Panc1 (cell line): Measurements from ENCODE around the gene DBX1. TPM values are rescaled to one million over a fixed set of nuclear protein-coding genes. Genes with fewer than 3 reads are reported as not detected.

Experiments used
- ATAC-seq: fragments of 200-7000 bp; cut with Tn5 transposase; 2 replicates; pipeline ENCODE4 v1.9.1; 2020; ENCODE audit warnings: mild to moderate bottlenecking, moderate library complexity
- Bru-seq: library from RNA; stranded (reverse); fragments of 400-500 nt; gene quantifications from one replicate; lab custom pipeline; 2021; lab: Mats Ljungman, UMichigan
- BruChase-seq, 2 experiments: library from RNA; stranded (reverse); fragments of 400-500 nt; gene quantifications; one replicate each; lab custom pipeline; 2021; lab: Mats Ljungman, UMichigan
- BruUV-seq: library from RNA; stranded (reverse); fragments of 400-500 nt; replicated peaks from 2 replicates; lab custom pipeline; 2021; lab: Mats Ljungman, UMichigan
- CTCF ChIA-PET: fragments of 300-600 bp; sonication (Branson Sonifier 250); formaldehyde crosslinking; loops from one replicate; lab custom pipeline; 2022; ENCODE audit warnings: antibody characterized with exemption; lab: Charles Lee
- POLR2A ChIA-PET: fragments of 300-600 bp; sonication (Branson Sonifier 250); formaldehyde crosslinking; loops from one replicate; lab custom pipeline; 2022; ENCODE audit warnings: antibody characterized with exemption; lab: Charles Lee
- DNase-seq: peaks from one replicate; pipeline ENCODE4 v3.0.0-alpha.2; 2010; ENCODE audit warnings: low read depth, low spot score
- H3K27ac ChIP-seq: 2 replicates; pipeline ENCODE4 v1.5.1; 2011; ENCODE audit warnings: mild to moderate bottlenecking, low read length, inconsistent platforms
- H3K27me3 ChIP-seq: fragments of 200-500 bp; sonication (Bioruptor generic); 2 replicates; pipeline ENCODE4 v1.6.0; 2014; ENCODE audit warnings: low read length, inconsistent platforms; ENCODE audit not compliant: control insufficient read depth, insufficient read depth
- H3K36me3 ChIP-seq: fragments of 200-500 bp; sonication (Bioruptor generic); 2 replicates; pipeline ENCODE4 v1.5.1; 2014; ENCODE audit warnings: inconsistent platforms, mild to moderate bottlenecking, low read length, moderate library complexity; ENCODE audit not compliant: control insufficient read depth, insufficient read depth
- H3K4me1 ChIP-seq: 2 replicates; pipeline ENCODE4 v1.5.1; 2011; ENCODE audit warnings: inconsistent platforms, mild to moderate bottlenecking, low read length, moderate library complexity; ENCODE audit not compliant: control insufficient read depth, insufficient read depth
- H3K4me3 ChIP-seq, 2 experiments: 2 replicates each; pipeline ENCODE4 v1.5.1; 2011 to 2012; ENCODE audit warnings: low read depth in 2 of 2, low read length in 2 of 2, mild to moderate bottlenecking in 2 of 2, inconsistent platforms in 1 of 2, moderate library complexity in 1 of 2
- H3K9me3 ChIP-seq: fragments of 200-500 bp; sonication (Bioruptor generic); 2 replicates; pipeline ENCODE4 v1.5.1; 2014; ENCODE audit warnings: low read depth, mild to moderate bottlenecking, inconsistent platforms, low read length, moderate library complexity; ENCODE audit not compliant: control insufficient read depth, insufficient read depth
- POLR2AphosphoS5 ChIP-seq: IDR thresholded peaks from 2 replicates; pipeline ENCODE4 v1.6.1; 2012; ENCODE audit warnings: mild to moderate bottlenecking, low read depth, low read length, moderate library complexity
- SIN3A ChIP-seq: IDR thresholded peaks from 2 replicates; pipeline ENCODE4 v1.6.1; 2012; ENCODE audit warnings: low read depth, mild to moderate bottlenecking, low read length, moderate library complexity, borderline replicate concordance; ENCODE audit not compliant: insufficient read depth
- TCF7L2 ChIP-seq: IDR thresholded peaks from 2 replicates; pipeline ENCODE4 v1.6.1; 2011; ENCODE audit warnings: mild to moderate bottlenecking, low read depth, low read length, inconsistent platforms
- in situ Hi-C: cut with HindIII; loops from 2 replicates; pipeline ENCODE4 v1.10.0; 2016; ENCODE audit warnings: low sequenced_read_pairs, low pct_unique_long_range_greater_than_20kb
- intact Hi-C: fragments of 100-400 bp; cut with micrococcal nuclease; formaldehyde crosslinking; loops from one replicate; pipeline ENCODE4 v1.10.0; 2022; ENCODE audit not compliant: unreplicated experiment
- long read RNA-seq: library from polyadenylated mRNA; unstranded; transcript quantifications from one replicate; pipeline ENCODE4 v2.0.0, GENCODE V29; 2021; ENCODE audit not compliant: unreplicated experiment
- polyA plus RNA-seq: library from polyadenylated mRNA; unstranded; fragments of >200 nt; gene quantifications from one replicate; pipeline ENCODE4 v1.2.1, GENCODE V29; 2012; ENCODE audit warnings: missing spikeins; ENCODE audit not compliant: insufficient read length
- total RNA-seq: library from RNA; stranded (reverse); gene quantifications from one replicate; pipeline ENCODE4 v1.2.1, GENCODE V29; 2021; ENCODE audit not compliant: unreplicated experiment
- TF ChIP-seq, protein P1 (sequence below), 2 experiments: IDR thresholded peaks; 2 replicates each; pipeline ENCODE4 v1.6.1; 2011 to 2012; ENCODE audit warnings: low read depth in 2 of 2, control low read depth in 1 of 2, low read length in 1 of 2, mild to moderate bottlenecking in 1 of 2, moderate library complexity in 1 of 2; ENCODE audit not compliant: insufficient read depth in 1 of 2
- TF ChIP-seq, protein P2 (sequence below): fragments of 450-650 bp; IDR thresholded peaks from 2 replicates; pipeline ENCODE4 v1.5.1; 2017; ENCODE audit warnings: mild to moderate bottlenecking

Gene DBX1, protein sequence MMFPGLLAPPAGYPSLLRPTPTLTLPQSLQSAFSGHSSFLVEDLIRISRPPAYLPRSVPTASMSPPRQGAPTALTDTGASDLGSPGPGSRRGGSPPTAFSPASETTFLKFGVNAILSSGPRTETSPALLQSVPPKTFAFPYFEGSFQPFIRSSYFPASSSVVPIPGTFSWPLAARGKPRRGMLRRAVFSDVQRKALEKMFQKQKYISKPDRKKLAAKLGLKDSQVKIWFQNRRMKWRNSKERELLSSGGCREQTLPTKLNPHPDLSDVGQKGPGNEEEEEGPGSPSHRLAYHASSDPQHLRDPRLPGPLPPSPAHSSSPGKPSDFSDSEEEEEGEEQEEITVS
- total RNA-seq: not detected
- polyA plus RNA-seq: not detected
- Bru-seq, nascent RNA: not detected
- BruChase-seq, experiment 1, labeled RNA remaining after a 2-hour chase: not detected
- BruChase-seq, experiment 2, labeled RNA remaining after a 6-hour chase: not detected
- long read RNA-seq: 0 reads

DNA sequence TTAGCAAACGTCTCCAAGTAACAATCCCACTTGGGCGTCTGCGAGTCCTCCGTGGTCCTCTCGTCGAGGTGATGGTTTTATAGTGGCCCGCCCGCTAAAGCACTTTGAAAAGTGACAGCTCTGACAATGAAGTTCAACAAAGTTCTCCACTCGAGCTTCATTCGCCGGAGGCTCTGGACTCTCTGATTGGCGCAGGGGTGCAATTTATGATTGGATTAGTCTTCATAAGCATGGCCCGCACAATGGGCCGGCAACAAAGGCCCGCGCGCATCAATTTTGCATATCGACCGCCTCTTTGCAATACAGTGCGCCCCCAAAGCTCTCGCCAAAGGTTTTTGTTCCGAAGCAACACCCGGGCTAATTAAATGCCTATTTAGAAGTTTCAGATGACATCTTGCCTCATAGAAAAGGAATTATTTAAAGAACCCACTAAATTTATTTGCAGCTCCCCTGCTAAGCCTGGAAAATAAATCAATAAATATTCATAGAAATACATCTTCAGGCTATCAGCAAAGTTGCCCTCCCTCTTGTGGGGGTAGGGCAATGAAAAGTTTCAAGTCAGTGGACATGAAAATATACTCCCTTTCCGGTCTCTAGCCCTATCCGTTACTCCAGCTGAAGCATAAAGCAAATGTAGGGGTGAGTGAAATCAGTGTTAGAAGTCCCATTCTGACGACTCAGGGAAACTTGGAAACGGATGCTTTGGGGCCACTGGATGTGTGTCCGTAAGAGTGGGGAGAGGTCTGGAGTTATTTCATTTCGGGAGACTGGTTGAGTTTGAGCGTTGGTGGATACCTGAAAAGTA, at the start of gene DBX1:
TSS of gene DBX1 (minus strand) at position 51 of the 805 bp plus-strand sequence. CDS start 151 bp downstream, outside the sequence.
- ATAC-seq (no peak), DNase-seq (no peak)
- TF ChIP-seq POLR2AphosphoS5 (no peak), TCF7L2 (no peak), SIN3A (no peak)
- TF ChIP-seq, protein P1, sequence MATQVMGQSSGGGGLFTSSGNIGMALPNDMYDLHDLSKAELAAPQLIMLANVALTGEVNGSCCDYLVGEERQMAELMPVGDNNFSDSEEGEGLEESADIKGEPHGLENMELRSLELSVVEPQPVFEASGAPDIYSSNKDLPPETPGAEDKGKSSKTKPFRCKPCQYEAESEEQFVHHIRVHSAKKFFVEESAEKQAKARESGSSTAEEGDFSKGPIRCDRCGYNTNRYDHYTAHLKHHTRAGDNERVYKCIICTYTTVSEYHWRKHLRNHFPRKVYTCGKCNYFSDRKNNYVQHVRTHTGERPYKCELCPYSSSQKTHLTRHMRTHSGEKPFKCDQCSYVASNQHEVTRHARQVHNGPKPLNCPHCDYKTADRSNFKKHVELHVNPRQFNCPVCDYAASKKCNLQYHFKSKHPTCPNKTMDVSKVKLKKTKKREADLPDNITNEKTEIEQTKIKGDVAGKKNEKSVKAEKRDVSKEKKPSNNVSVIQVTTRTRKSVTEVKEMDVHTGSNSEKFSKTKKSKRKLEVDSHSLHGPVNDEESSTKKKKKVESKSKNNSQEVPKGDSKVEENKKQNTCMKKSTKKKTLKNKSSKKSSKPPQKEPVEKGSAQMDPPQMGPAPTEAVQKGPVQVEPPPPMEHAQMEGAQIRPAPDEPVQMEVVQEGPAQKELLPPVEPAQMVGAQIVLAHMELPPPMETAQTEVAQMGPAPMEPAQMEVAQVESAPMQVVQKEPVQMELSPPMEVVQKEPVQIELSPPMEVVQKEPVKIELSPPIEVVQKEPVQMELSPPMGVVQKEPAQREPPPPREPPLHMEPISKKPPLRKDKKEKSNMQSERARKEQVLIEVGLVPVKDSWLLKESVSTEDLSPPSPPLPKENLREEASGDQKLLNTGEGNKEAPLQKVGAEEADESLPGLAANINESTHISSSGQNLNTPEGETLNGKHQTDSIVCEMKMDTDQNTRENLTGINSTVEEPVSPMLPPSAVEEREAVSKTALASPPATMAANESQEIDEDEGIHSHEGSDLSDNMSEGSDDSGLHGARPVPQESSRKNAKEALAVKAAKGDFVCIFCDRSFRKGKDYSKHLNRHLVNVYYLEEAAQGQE (IDR thresholded peaks at IDR 0.05; ENCODE audit: insufficient read depth in 1 of 2, low read depth in 2 of 2, low read length in 1 of 2): no peak
- TF ChIP-seq, protein P2, sequence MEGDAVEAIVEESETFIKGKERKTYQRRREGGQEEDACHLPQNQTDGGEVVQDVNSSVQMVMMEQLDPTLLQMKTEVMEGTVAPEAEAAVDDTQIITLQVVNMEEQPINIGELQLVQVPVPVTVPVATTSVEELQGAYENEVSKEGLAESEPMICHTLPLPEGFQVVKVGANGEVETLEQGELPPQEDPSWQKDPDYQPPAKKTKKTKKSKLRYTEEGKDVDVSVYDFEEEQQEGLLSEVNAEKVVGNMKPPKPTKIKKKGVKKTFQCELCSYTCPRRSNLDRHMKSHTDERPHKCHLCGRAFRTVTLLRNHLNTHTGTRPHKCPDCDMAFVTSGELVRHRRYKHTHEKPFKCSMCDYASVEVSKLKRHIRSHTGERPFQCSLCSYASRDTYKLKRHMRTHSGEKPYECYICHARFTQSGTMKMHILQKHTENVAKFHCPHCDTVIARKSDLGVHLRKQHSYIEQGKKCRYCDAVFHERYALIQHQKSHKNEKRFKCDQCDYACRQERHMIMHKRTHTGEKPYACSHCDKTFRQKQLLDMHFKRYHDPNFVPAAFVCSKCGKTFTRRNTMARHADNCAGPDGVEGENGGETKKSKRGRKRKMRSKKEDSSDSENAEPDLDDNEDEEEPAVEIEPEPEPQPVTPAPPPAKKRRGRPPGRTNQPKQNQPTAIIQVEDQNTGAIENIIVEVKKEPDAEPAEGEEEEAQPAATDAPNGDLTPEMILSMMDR: no peak
- POLR2A ChIA-PET: no interaction called here
- H3K4me1 ChIP-seq: no peaks in the 10 kb centered on the region
- peaks cover 33% of the 10 kb centered on the region for H3K27me3 ChIP-seq
- no peak within 1 kb of the TSS for H3K27ac ChIP-seq
- CTCF ChIA-PET: no interaction called here
- H3K9me3 ChIP-seq: no peaks in the 10 kb centered on the region
- intact Hi-C loops: no loop called here
- H3K4me3 ChIP-seq: no peak within 1 kb of the TSS
- no TSS peak for BruUV-seq
- in situ Hi-C loops: no loop called here
- no peaks in the 10 kb centered on the region for H3K36me3 ChIP-seq

DNA sequence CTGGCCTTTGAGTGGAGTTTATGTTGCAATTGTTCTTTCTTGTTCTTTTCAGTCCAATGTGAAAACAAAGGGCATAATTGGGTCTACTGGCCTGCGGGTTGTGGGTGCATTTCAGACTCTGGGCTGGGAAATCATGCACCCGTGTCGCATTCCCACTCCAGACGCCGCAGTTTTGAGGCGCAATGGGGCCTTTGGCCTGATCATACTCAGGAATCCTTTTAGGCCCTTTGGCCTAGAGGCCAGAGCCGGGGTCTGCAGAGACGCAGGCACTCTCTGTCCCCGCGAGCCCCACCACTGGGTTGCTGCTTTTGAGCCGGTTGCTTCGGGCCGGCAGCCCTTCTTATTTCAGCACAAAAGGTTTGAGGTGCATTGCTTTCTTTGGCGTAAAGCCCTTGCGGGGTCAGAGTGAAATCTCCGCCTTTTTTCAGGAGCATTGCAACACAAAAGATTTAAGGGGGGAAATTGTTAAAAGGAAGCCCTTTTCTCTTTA, 48.4 kb upstream of the DBX1 start:
- Histone ChIP-seq H3K27ac (no peak overlapping the region), H3K36me3 (no peaks in the 10 kb centered on the region), H3K27me3 (peaks cover 11% of the 10 kb centered on the region), H3K4me3 (no peak overlapping the region), H3K4me1 (no peaks in the 10 kb centered on the region), H3K9me3 (no peaks in the 10 kb centered on the region)
- no peak for DNase-seq
- POLR2A ChIA-PET: no interaction called here
- intact Hi-C loops (no loop called here), in situ Hi-C loops (no loop called here)
- BruUV-seq: no TSS peak
- ATAC-seq: no peak
- CTCF ChIA-PET: no interaction called here
- TF ChIP-seq, protein P1 (IDR thresholded peaks at IDR 0.05; ENCODE audit: insufficient read depth in 1 of 2, low read depth in 2 of 2, low read length in 1 of 2): no peak
- TF ChIP-seq, protein P2: no peak
- no peak for TF ChIP-seq SIN3A
- TF ChIP-seq POLR2AphosphoS5: no peak
- TF ChIP-seq TCF7L2: no peak
